ENCODE data around the gene THSD7B. TPM values are rescaled to one million over a fixed set of nuclear protein-coding genes. Genes with fewer than 3 reads are reported as not detected.
"Not testable (repeated sequence)": the region's sequence is repeated elsewhere in the genome, so short reads cannot be mapped to it uniquely, and the experiment has no call there.

THSD7B gene
- total and polyA plus RNA-seq, 3 donors from 2014 or later = 0.87 to 2.1 (median 1.1) TPM

- 94 to 100% methylated on average over 1 of the region's 1 CpG for WGBS, 2 donors
- no peaks in the 10 kb centered on the region for H3K9me3 ChIP-seq
- no peak for DNase-seq
- no peaks in the 10 kb centered on the region for H3K27me3 ChIP-seq
- TF ChIP-seq POLR2A (IDR thresholded peaks at IDR 0.05) = no peak
- TF ChIP-seq, protein P1, sequence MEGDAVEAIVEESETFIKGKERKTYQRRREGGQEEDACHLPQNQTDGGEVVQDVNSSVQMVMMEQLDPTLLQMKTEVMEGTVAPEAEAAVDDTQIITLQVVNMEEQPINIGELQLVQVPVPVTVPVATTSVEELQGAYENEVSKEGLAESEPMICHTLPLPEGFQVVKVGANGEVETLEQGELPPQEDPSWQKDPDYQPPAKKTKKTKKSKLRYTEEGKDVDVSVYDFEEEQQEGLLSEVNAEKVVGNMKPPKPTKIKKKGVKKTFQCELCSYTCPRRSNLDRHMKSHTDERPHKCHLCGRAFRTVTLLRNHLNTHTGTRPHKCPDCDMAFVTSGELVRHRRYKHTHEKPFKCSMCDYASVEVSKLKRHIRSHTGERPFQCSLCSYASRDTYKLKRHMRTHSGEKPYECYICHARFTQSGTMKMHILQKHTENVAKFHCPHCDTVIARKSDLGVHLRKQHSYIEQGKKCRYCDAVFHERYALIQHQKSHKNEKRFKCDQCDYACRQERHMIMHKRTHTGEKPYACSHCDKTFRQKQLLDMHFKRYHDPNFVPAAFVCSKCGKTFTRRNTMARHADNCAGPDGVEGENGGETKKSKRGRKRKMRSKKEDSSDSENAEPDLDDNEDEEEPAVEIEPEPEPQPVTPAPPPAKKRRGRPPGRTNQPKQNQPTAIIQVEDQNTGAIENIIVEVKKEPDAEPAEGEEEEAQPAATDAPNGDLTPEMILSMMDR (IDR thresholded peaks at IDR 0.05) = no peak
- H3K4me1 ChIP-seq = no peaks in the 10 kb centered on the region
- no peak overlapping the region for H3K27ac ChIP-seq
- intact Hi-C loops (cut with DNase I; ENCODE audit: low total_unique reads) = no loop called here
- H3K36me3 ChIP-seq (ENCODE audit: low read depth, missing control alignments) = no peaks in the 10 kb centered on the region
- no peak overlapping the region for H3K4me3 ChIP-seq
Observed at GRCh38 chr2:137566387-137566786, 801.0 kb downstream of the THSD7B start.

- intact Hi-C loops (cut with DNase I; ENCODE audit: low total_unique reads) = no loop called here
- H3K4me3 ChIP-seq = no peak overlapping the region
- H3K9me3 ChIP-seq = no peaks in the 10 kb centered on the region
- no peak overlapping the region for H3K27ac ChIP-seq
- DNase-seq = no peak
- no peaks in the 10 kb centered on the region for H3K36me3 ChIP-seq (ENCODE audit: low read depth, missing control alignments)
- H3K27me3 ChIP-seq = no peaks in the 10 kb centered on the region
- no peaks in the 10 kb centered on the region for H3K4me1 ChIP-seq
- TF ChIP-seq, protein P1 (IDR thresholded peaks at IDR 0.05) = no peak
- no peak for TF ChIP-seq POLR2A (IDR thresholded peaks at IDR 0.05)
- 93 to 94% methylated on average over 3 of the region's 3 CpGs for WGBS, 2 donors
Observed at GRCh38 chr2:137570484-137570883, 805.1 kb downstream of the THSD7B start.

GRCh38 chr2:137587834-137588233, 822.5 kb downstream of the THSD7B start:
- H3K4me3 ChIP-seq; H3K27ac ChIP-seq; DNase-seq; intact Hi-C loops (cut with DNase I; ENCODE audit: low total_unique reads); H3K36me3 ChIP-seq (ENCODE audit: low read depth, missing control alignments); H3K27me3 ChIP-seq; H3K4me1 ChIP-seq; H3K9me3 ChIP-seq: not testable (repeated sequence)
- WGBS, 2 donors = 77 to 97% methylated on average over 5 of the region's 5 CpGs

DNA sequence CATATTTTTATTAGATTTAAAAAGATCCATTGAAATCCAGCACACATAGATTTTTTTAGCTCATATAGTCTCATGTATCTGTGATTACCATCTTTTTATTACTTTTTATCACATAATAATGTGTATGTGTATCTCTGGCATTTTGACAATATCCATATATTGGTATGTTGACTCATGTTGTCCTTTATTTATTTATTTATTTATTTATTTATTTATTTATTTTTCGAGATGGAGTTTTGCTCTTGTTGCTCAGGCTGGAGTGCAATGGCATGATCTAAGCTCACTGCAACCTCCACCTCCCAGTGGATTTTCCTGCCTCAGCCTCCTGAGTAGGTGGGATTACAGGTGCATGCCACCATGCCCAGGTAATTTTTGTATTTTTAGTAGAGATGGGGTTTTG, 823.2 kb downstream of the THSD7B start:
- H3K36me3 ChIP-seq (ENCODE audit: low read depth, missing control alignments); H3K4me1 ChIP-seq; H3K27ac ChIP-seq; H3K4me3 ChIP-seq; H3K27me3 ChIP-seq; DNase-seq; intact Hi-C loops (cut with DNase I; ENCODE audit: low total_unique reads); H3K9me3 ChIP-seq: not testable (repeated sequence)
- 86 to 97% methylated on average over 1 of the region's 1 CpG for WGBS, 2 donors

DNA sequence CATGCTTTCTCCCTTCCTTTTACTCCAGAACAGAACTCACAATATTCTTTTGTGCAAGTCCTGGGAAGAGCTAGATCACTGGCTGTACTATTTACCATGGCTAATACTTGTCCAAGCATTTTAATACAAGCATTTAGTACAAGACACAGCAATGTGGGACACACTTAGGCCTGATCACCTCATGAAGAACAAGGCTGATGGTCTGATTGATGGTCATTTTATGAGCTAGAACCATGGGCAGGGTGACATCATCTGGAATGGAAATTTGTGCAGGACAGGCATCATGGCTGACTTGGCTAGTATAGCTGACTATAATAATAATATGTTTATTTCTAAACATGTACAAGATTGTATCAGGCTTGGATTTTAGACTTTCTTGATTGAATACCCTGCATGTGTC, 824.8 kb downstream of the THSD7B start:
- Histone ChIP-seq H3K9me3 (no peaks in the 10 kb centered on the region), H3K27me3 (no peaks in the 10 kb centered on the region), H3K4me3 (no peak overlapping the region), H3K4me1 (no peaks in the 10 kb centered on the region), H3K27ac (no peak overlapping the region), H3K36me3 (ENCODE audit: low read depth, missing control alignments) (no peaks in the 10 kb centered on the region)
- intact Hi-C loops (cut with DNase I; ENCODE audit: low total_unique reads) = no loop called here
- no peak for DNase-seq
- no peak for TF ChIP-seq POLR2A (IDR thresholded peaks at IDR 0.05)
- TF ChIP-seq, protein P1 (IDR thresholded peaks at IDR 0.05) = no peak

DNA sequence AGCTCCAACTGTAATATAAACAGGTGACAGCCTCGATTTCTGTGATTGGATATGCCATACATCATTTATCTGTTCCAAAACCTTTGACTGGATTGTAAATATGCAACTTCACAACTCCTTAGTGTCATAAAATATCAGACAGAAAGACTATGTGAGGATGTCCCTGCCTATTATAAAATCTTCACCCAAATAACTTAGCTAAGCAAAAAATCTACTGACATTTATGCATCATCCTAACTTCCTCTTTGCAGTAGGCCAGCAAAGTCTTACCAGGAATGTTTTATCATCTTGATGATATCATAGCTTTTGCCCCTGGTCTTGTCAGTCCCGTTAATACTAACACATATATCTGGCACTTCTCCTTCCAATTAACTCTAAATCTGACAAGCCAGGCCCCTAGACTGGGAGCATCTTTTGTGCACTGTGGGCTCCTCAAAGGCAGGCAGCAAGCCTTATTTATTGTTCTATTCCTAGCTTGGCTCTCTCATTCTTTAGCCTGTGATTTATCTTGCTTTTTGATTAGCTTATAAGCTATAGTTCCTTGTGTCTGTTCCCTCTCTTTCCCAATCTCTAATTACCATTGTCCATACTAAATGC, 842.5 kb downstream of the THSD7B start:
- no peaks in the 10 kb centered on the region for H3K27me3 ChIP-seq
- intact Hi-C loops (cut with DNase I; ENCODE audit: low total_unique reads) = no loop called here
- no peak overlapping the region for H3K4me3 ChIP-seq
- H3K27ac ChIP-seq = no peak overlapping the region
- H3K4me1 ChIP-seq = no peaks in the 10 kb centered on the region
- H3K9me3 ChIP-seq = no peaks in the 10 kb centered on the region
- TF ChIP-seq, protein P1 (IDR thresholded peaks at IDR 0.05) = no peak
- no peak for TF ChIP-seq POLR2A (IDR thresholded peaks at IDR 0.05)
- no peak for DNase-seq
- WGBS, 2 donors = 46 to 52% methylated on average over 2 of the region's 2 CpGs
- H3K36me3 ChIP-seq (ENCODE audit: low read depth, missing control alignments) = no peaks in the 10 kb centered on the region
